Measurements from ENCODE around the gene PQBP1.

The PQBP1 gene

DNA sequence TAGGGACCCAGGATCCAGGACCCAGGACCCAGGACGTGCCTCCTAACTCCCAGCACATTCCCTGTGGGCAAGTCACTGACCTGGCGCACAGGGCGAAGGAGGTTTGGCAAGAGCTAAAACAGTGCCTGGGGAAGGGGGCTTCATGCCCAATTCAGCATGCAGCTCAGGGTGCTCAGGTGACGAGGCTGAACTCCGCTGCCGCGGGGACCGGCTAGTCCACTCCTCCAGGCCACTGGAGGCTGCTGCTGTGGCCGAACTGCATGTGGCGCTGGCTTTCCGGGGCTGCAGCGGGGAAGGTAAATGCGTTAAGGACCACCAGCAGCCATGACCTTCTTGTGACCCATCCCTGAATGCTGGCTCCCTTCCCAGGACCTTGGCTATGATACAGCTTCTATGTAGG, 26.0 kb downstream of the PQBP1 start:
- no peak for DNase-seq (ENCODE audit: low read depth in 2 of 2)

DNA sequence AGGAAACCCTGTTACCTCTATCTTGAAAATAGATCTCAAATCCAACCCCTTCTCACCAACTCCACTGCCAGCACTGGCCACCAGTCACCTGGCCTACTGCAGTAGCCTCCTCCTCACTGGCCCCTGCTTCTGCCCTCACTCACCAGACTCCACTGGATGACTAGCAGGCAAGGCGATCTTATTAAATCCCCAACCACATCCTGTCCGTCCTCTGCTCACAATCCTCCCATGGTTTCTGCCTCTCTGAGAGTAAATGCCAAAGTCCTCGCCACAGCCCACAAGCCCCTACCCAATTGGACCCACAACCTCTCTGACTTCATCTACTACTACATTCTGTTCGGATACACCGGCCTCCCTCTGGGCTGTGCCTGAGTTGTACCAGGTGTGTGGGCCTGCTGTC, 26.5 kb downstream of the PQBP1 start:
- DNase-seq (ENCODE audit: low read depth in 2 of 2), result no peak

- DNase-seq (ENCODE audit: low read depth in 2 of 2), result no peak
These were observed 29.4 kb downstream of the PQBP1 start for GRCh38 chrX:48927123-48927522.

DNA sequence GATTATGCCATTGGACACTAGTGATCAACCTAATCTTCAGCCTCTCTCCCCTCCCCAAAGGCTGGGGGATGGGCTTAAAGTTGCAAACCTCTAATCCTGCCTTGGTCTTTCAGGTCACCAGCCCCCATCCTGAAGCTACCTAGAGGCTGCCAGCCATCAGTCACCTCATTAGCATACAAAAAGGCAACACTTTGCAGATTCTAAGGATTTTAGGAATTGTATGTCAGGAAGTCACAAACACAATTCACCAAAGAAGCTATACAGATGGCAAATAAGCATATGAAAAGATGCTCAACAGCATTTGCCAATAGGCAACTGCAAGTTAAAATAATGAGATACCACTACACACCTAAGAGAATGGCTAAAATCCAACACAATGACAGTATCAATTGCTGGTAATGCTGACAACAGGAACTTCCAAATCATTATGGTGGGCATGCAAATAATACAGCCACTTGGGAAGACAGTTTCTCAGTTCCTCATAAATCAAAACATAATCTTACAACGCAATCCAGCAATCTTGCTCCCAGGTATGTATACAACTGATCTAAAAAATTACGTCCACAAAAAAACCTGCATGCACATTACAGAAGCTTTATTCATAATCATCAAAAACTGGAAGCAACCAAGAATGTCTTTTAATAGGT, 30.1 kb downstream of the PQBP1 start:
- no peak for DNase-seq (ENCODE audit: low read depth in 2 of 2)

DNA sequence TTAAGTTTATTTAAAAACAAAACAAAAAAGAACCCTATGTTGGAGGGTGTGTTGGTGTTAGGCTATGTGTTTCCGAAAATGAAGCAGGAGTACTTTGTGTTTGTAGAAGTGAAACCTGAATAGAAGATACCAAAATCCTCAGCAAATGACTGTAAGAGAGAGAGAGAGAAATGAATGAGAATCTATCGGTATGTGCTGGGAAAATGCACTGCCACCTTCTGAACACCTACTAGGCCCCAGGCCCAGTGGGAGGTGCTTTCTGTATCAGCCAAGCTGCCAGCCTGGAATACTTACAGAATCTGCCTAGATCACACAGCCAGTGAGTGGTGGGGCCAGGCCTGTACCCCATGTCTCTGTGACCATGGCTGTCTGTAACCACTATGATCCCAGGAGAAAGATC, 36.0 kb downstream of the PQBP1 start:
- DNase-seq (ENCODE audit: low read depth in 2 of 2), result no peak

GRCh38 chrX:48934581-48935300, 37.0 kb downstream of the PQBP1 start:
- no peak for DNase-seq (ENCODE audit: low read depth in 2 of 2)

GRCh38 chrX:48935301-48935670, 37.6 kb downstream of the PQBP1 start:
- DNase-seq (ENCODE audit: low read depth in 2 of 2), result no peak

GRCh38 chrX:48936429-48937053, 38.8 kb downstream of the PQBP1 start:
- DNase-seq (ENCODE audit: low read depth in 2 of 2), result no peak

DNA sequence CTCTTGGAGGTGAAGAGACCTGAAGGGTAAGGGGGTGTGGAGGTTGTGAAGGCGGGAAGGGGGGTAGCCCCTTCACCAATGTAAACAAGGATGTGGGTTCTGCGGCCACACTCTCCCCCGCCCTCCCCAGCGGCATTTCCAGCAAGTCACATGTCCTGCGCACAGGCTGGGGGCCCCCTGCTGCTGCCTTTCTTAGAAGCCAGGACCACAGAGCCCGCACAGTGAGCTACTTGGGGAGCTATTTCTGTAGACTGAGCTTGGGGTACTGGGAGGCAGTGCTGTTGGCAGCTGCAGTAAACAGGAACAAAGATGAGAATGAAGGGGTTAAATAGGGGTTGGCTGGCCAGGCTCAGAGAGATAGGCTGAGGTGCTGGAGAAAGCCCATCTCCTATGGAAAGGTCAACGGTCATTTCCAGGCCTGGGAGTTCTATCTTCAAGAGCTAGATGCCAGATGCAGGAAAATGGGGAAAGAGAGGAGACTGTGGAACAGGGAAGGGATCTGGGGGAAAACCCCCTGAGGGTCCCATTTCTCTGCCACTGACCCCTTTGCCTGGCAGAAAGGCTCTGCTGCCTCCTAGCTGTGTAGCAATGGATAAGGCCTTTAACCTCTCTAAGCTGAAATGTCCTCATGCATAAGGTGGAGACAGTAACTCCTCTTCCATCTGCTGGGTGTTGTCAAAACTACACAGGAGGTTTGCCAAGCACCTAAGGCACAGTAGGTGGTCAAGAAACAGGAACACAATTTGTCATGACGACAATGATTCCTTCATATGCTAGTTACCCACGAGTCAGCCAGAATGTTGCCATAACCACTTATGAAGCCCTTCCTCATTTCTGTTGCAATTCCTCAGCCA, 39.6 kb downstream of the PQBP1 start:
- DNase-seq (ENCODE audit: low read depth in 2 of 2), result peak; percentile 60 to 71

GRCh38 chrX:48938721-48939425, 41.1 kb downstream of the PQBP1 start:
- peak in 1 of 2 donors; percentile 36 for DNase-seq (ENCODE audit: low read depth in 2 of 2)

- DNase-seq (ENCODE audit: low read depth in 2 of 2), result no peak
These were observed 41.9 kb downstream of the PQBP1 start for GRCh38 chrX:48939524-48940228.

DNA sequence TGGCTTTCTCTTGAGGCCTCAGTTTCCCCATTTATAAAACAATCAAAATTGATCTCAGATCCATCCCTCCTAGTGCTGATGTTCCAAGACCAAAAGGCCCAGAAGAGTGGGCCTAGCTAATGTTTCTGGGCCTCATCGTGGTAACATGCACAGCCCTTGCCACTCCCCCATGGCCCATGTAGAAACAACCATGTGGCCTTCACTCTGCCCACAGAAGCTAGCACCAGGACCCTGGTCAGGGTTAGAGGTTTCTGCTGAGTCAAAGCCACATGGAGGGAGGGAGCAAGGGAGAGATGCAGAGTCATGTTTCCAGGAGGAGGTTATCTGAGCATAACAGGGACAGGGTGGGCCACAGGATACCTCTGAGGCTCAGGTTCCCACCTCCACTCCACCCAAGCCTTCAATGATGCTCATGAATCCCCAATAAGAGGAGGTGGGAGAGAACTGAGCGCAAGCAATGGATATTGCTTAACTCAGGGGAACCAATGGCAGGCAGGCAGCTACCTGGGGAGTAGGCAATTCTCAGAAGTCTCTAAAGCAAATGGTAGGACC, 42.8 kb downstream of the PQBP1 start:
- no peak for DNase-seq (ENCODE audit: low read depth in 2 of 2)

GRCh38 chrX:48942895-48943294, 45.2 kb downstream of the PQBP1 start:
- DNase-seq (ENCODE audit: low read depth in 2 of 2), result no peak

DNA sequence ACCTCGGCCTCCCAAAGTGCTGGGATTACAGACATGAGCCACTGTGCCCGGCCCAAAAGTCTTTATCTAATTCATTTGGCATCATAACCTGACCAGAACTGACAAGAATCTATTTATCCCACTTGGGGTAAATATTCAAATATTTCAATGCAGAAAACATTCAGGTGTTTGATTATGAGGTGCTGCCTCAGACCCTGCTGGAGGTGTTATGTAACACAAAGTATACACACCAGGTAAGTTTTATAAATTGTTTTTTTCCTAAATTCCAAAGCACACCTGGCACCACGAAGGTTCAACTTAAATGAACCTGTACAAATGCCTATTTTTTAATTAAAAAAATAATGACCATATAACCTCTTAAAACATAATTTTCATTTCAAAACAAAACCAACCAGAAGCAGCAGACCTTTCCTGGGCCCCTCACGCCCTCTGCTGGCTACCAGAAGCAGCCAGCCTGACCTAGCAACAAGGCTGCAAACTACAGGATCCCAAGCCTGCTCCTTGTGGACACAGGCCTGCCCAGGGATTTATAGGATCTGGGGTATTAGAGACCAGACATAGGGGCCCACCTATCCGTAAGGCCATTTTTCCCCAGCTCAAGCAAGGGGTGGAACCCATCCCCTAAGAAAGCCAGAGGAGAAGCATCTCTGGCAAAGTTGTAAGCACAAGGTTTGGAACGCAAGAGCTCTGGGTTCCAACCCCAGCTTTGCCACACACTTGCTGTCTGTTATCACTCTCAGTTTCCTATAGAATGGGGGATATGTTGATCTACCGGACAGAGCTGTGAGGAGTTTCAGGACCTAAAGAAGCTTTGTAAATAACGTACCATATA, 48.0 kb downstream of the PQBP1 start:
- DNase-seq (ENCODE audit: low read depth in 2 of 2), result no peak

DNA sequence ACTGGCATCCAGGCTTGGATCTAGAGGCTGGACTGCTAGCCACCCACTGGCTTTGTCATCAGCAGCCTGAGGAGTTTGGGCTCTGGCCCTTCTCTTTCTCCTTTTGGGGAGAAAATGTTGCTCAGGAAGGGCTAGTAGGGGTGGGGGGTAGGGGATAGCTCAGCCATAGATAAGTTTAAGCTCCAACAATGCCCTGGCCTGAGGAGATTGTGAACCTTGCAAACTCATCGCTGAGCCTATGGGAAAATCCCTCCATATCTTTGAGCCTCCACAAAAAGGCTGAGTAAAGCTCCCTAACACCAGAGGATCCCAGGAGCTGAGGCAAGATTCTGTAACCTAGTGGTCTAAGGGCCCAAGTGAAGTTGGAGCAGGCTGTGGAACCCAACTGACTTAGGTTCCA, 50.9 kb downstream of the PQBP1 start:
- no peak for DNase-seq (ENCODE audit: low read depth in 2 of 2)

Data from stimulated activated CD4-positive, alpha-beta T cell treated with anti-CD3 and anti-CD28 coated beads, Interleukin-1b, Interleukin-23, amount 100 ng/mL, for 1 hour (primary cell).